ENCODE results near the gene KLHL12. TPM values are rescaled to one million over a fixed set of nuclear protein-coding genes. Genes with fewer than 3 reads are reported as not detected.
"Not testable (repeated sequence)": the region's sequence is repeated elsewhere in the genome, so short reads cannot be mapped to it uniquely, and the experiment has no call there.

Gene KLHL12
- total and polyA plus RNA-seq, 7 experiments from 2014 or later, result 12.1 to 28.0 (median 18.3) TPM

- Histone ChIP-seq H3K9me3 (ENCODE audit: control insufficient read depth in 2 of 3, low read length in 3 of 3) (no peaks in the 10 kb centered on the region), H3K27ac (ENCODE audit: low read depth, low read length) (no peak overlapping the region), H3K36me3 (ENCODE audit: control insufficient read depth in 2 of 3, insufficient read depth in 3 of 3, low read length in 3 of 3) (peaks cover 8 to 71% (median 14%) of the 10 kb centered on the region in 3 experiments), H3K4me3 (ENCODE audit: low read length) (no peak overlapping the region), H3K4me1 (ENCODE audit: control insufficient read depth in 2 of 2, insufficient read depth in 2 of 2, low read length in 2 of 2) (no peaks in the 10 kb centered on the region), H3K27me3 (ENCODE audit: control insufficient read depth in 2 of 2, insufficient read depth in 2 of 2, low read length in 2 of 2) (no peaks in the 10 kb centered on the region)
- intact Hi-C loops (cut with micrococcal nuclease), result no loop called here
- Mint-ChIP-seq H3K9me3 (no peaks in the 10 kb centered on the region), H3K36me3 (peaks cover 19 to 50% (median 27%) of the 10 kb centered on the region in 5 donors), H3K27ac (no peak overlapping the region), H3K4me3 (no peak overlapping the region), H3K27me3 (no peaks in the 10 kb centered on the region), H3K4me1 (peaks cover 0 to 15% (median 9%) of the 10 kb centered on the region in 7 donors)
- POLR2A ChIA-PET, result interaction anchor here (1.1 kb wide), 1 partner anchor 12 kb away, joined by 3 read pairs; no protein-coding TSS in a partner anchor
- CTCF ChIA-PET, result no interaction called here
- ATAC-seq (no peak), DNase-seq (no peak)
These were observed 18.0 kb downstream of the KLHL12 start for GRCh38 chr1:202908998-202909397.

GRCh38 chr1:202905331-202905730 is 21.7 kb downstream of the KLHL12 start:
- no peaks in the 10 kb centered on the region for H3K9me3 ChIP-seq (ENCODE audit: control insufficient read depth in 2 of 3, low read length in 3 of 3)
- POLR2A ChIA-PET, result no interaction called here
- Mint-ChIP-seq H3K4me3 (no peak overlapping the region), H3K36me3 (peaks cover 7 to 28% (median 7%) of the 10 kb centered on the region in 5 donors), H3K4me1 (peaks cover 0 to 6% (median 0%) of the 10 kb centered on the region in 7 donors), H3K9me3 (no peaks in the 10 kb centered on the region), H3K27me3 (no peaks in the 10 kb centered on the region), H3K27ac (no peak overlapping the region)
- no peak for DNase-seq
- ATAC-seq, result no peak
- no peak overlapping the region for H3K4me3 ChIP-seq (ENCODE audit: low read length)
- no peaks in the 10 kb centered on the region for H3K27me3 ChIP-seq (ENCODE audit: control insufficient read depth in 2 of 2, insufficient read depth in 2 of 2, low read length in 2 of 2)
- CTCF ChIA-PET, result no interaction called here
- no peaks in the 10 kb centered on the region for H3K4me1 ChIP-seq (ENCODE audit: control insufficient read depth in 2 of 2, insufficient read depth in 2 of 2, low read length in 2 of 2)
- intact Hi-C loops (cut with micrococcal nuclease), result no loop called here
- peaks cover 3 to 51% (median 7%) of the 10 kb centered on the region in 3 experiments for H3K36me3 ChIP-seq (ENCODE audit: control insufficient read depth in 2 of 3, insufficient read depth in 3 of 3, low read length in 3 of 3)
- H3K27ac ChIP-seq (ENCODE audit: low read depth, low read length), result no peak overlapping the region

GRCh38 chr1:202903808-202904207 is 23.2 kb downstream of the KLHL12 start:
- intact Hi-C loops (cut with micrococcal nuclease); H3K27me3 ChIP-seq (ENCODE audit: control insufficient read depth in 2 of 2, insufficient read depth in 2 of 2, low read length in 2 of 2); H3K9me3 Mint-ChIP-seq; H3K4me1 ChIP-seq (ENCODE audit: control insufficient read depth in 2 of 2, insufficient read depth in 2 of 2, low read length in 2 of 2); ATAC-seq; CTCF ChIA-PET; H3K4me3 ChIP-seq (ENCODE audit: low read length); H3K9me3 ChIP-seq (ENCODE audit: control insufficient read depth in 2 of 3, low read length in 3 of 3); DNase-seq; H3K27me3 Mint-ChIP-seq; H3K27ac ChIP-seq (ENCODE audit: low read depth, low read length); H3K27ac Mint-ChIP-seq; H3K4me3 Mint-ChIP-seq; H3K4me1 Mint-ChIP-seq: not testable (repeated sequence)
- peaks cover 0 to 23% (median 11%) of the 10 kb centered on the region in 5 donors for H3K36me3 Mint-ChIP-seq
- POLR2A ChIA-PET, result interaction anchor here (0.6 kb wide), 1 partner anchor 771 kb away, joined by 3 read pairs; no protein-coding TSS in a partner anchor
- H3K36me3 ChIP-seq (ENCODE audit: control insufficient read depth in 2 of 3, insufficient read depth in 3 of 3, low read length in 3 of 3), result peaks cover 0 to 43% (median 7%) of the 10 kb centered on the region in 3 experiments

GRCh38 chr1:202901555-202901954 is 25.5 kb downstream of the KLHL12 start:
- ChIA-PET POLR2A (no interaction called here), CTCF (interaction anchor here (0.5 kb wide), 1 partner anchor 1851 kb away, joined by 3 read pairs; no protein-coding TSS in a partner anchor)
- no peak for DNase-seq
- Mint-ChIP-seq H3K27me3 (no peaks in the 10 kb centered on the region), H3K9me3 (no peaks in the 10 kb centered on the region), H3K4me3 (no peak overlapping the region), H3K27ac (no peak overlapping the region), H3K36me3 (peaks cover 6 to 20% (median 15%) of the 10 kb centered on the region in 5 donors), H3K4me1 (peaks cover 0 to 2% (median 0%) of the 10 kb centered on the region in 7 donors)
- Histone ChIP-seq H3K9me3 (ENCODE audit: control insufficient read depth in 2 of 3, low read length in 3 of 3) (no peaks in the 10 kb centered on the region), H3K36me3 (ENCODE audit: control insufficient read depth in 2 of 3, insufficient read depth in 3 of 3, low read length in 3 of 3) (peaks cover 7 to 49% (median 7%) of the 10 kb centered on the region in 3 experiments), H3K4me3 (ENCODE audit: low read length) (no peak overlapping the region), H3K27me3 (ENCODE audit: control insufficient read depth in 2 of 2, insufficient read depth in 2 of 2, low read length in 2 of 2) (no peaks in the 10 kb centered on the region), H3K27ac (ENCODE audit: low read depth, low read length) (no peak overlapping the region), H3K4me1 (ENCODE audit: control insufficient read depth in 2 of 2, insufficient read depth in 2 of 2, low read length in 2 of 2) (no peaks in the 10 kb centered on the region)
- intact Hi-C loops (cut with micrococcal nuclease), result no loop called here
- no peak for ATAC-seq

- Mint-ChIP-seq H3K27ac (no peak overlapping the region), H3K9me3 (peaks cover 0 to 4% (median 0%) of the 10 kb centered on the region in 11 donors), H3K27me3 (no peaks in the 10 kb centered on the region), H3K4me1 (peaks cover 13 to 18% (median 16%) of the 10 kb centered on the region in 7 donors), H3K4me3 (no peak overlapping the region), H3K36me3 (peaks cover 0 to 31% (median 17%) of the 10 kb centered on the region in 5 donors)
- ATAC-seq (no peak), DNase-seq (no peak)
- Histone ChIP-seq H3K4me1 (ENCODE audit: control insufficient read depth in 2 of 2, insufficient read depth in 2 of 2, low read length in 2 of 2) (peaks cover 6 to 12% of the 10 kb centered on the region in 2 donors), H3K9me3 (ENCODE audit: control insufficient read depth in 2 of 3, low read length in 3 of 3) (no peaks in the 10 kb centered on the region), H3K4me3 (ENCODE audit: low read length) (no peak overlapping the region), H3K27ac (ENCODE audit: low read depth, low read length) (no peak overlapping the region), H3K27me3 (ENCODE audit: control insufficient read depth in 2 of 2, insufficient read depth in 2 of 2, low read length in 2 of 2) (no peaks in the 10 kb centered on the region), H3K36me3 (ENCODE audit: control insufficient read depth in 2 of 3, insufficient read depth in 3 of 3, low read length in 3 of 3) (peaks cover 5 to 57% (median 7%) of the 10 kb centered on the region in 3 experiments)
- ChIA-PET POLR2A (interaction anchor here (0.6 kb wide), 1 partner anchor 109 kb away, joined by 3 read pairs; no protein-coding TSS in a partner anchor), CTCF (no interaction called here)
- intact Hi-C loops (cut with micrococcal nuclease), result no loop called here
These were observed 34.5 kb downstream of the KLHL12 start for GRCh38 chr1:202892501-202892900.

GRCh38 chr1:202890392-202890791 is 36.6 kb downstream of the KLHL12 start:
- Histone ChIP-seq H3K36me3 (ENCODE audit: control insufficient read depth in 2 of 3, insufficient read depth in 3 of 3, low read length in 3 of 3) (peaks cover 0 to 39% (median 5%) of the 10 kb centered on the region in 3 experiments), H3K4me3 (ENCODE audit: low read length) (no peak overlapping the region), H3K27me3 (ENCODE audit: control insufficient read depth in 2 of 2, insufficient read depth in 2 of 2, low read length in 2 of 2) (no peaks in the 10 kb centered on the region), H3K27ac (ENCODE audit: low read depth, low read length) (peak overlapping the region; percentile 86), H3K4me1 (ENCODE audit: control insufficient read depth in 2 of 2, insufficient read depth in 2 of 2, low read length in 2 of 2) (peaks cover 6 to 12% of the 10 kb centered on the region in 2 donors), H3K9me3 (ENCODE audit: control insufficient read depth in 2 of 3, low read length in 3 of 3) (no peaks in the 10 kb centered on the region)
- Mint-ChIP-seq H3K4me3 (no peak overlapping the region), H3K27me3 (no peaks in the 10 kb centered on the region), H3K4me1 (peaks cover 13 to 26% (median 22%) of the 10 kb centered on the region in 7 donors), H3K27ac (peak overlapping the region in 2 of 9 donors; percentile 32 to 98), H3K36me3 (peaks cover 0 to 28% (median 11%) of the 10 kb centered on the region in 5 donors), H3K9me3 (peaks cover 0 to 4% (median 0%) of the 10 kb centered on the region in 11 donors)
- ATAC-seq (no peak), DNase-seq (no peak)
- ChIA-PET CTCF (interaction anchor here (0.6 kb wide), 1 partner anchor 13 kb away, joined by 3 read pairs; no protein-coding TSS in a partner anchor), POLR2A (interaction anchor here (0.6 to 1.5 kb wide), 4 partner anchors 35 to 117 kb away, joined by 3 to 6 read pairs (median 4); partner anchors contain the start of gene TMEM183A)
- intact Hi-C loops (cut with micrococcal nuclease), result no loop called here
